ENCODE data around the gene GRSF1. TPM values are rescaled to one million over a fixed set of nuclear protein-coding genes. Genes with fewer than 3 reads are reported as not detected.
A peak's percentile ranks its signal among the peaks of the same experiment; 100 is the strongest.

Gene GRSF1
- total and polyA plus RNA-seq, 2 donors (not counting 1 experiment from before 2014, with no cell fraction given) = 23.7 to 43.2 TPM

- peak; percentile 56 for DNase-seq
- H4K20me1 ChIP-seq (ENCODE audit: control insufficient read depth, insufficient read depth, low read length, poor library complexity, severe bottlenecking) = no peaks in the 10 kb centered on the region
- H3K4me3 ChIP-seq (ENCODE audit: control extremely low read depth in 1 of 5, extremely low read depth in 1 of 5, insufficient read depth in 1 of 5, low read depth in 2 of 5, low read length in 4 of 5) = no peak overlapping the region
- Mint-ChIP-seq H3K4me1 (peaks cover 33% of the 10 kb centered on the region), H3K9me3 (ENCODE audit: insufficient read depth) (no peaks in the 10 kb centered on the region), H3K4me3 (peak overlapping the region; percentile 64), H3K27ac (peak overlapping the region; percentile 86), H3K27me3 (no peaks in the 10 kb centered on the region)
- 5% methylated on average over 9 of the region's 9 CpGs for WGBS (ENCODE audit: insufficient coverage)
- H3K27ac ChIP-seq (ENCODE audit: low read length in 2 of 2) = no peak overlapping the region
- peaks cover 11 to 26% of the 10 kb centered on the region in 2 donors for H3K4me1 ChIP-seq (ENCODE audit: control insufficient read depth in 2 of 2, insufficient read depth in 2 of 2, low read length in 2 of 2)
- intact Hi-C loops (cut with micrococcal nuclease) = no loop called here
- no peaks in the 10 kb centered on the region for H3K27me3 ChIP-seq (replicated peaks in 1 of 4; ENCODE audit: control extremely low read depth in 1 of 4, control insufficient read depth in 3 of 4, insufficient read depth in 4 of 4, low read length in 3 of 4)
- H3K9me3 ChIP-seq (ENCODE audit: control extremely low read depth in 1 of 3, control insufficient read depth in 2 of 3, insufficient read depth in 1 of 3, low read length in 2 of 3) = peaks cover 0 to 5% (median 0%) of the 10 kb centered on the region in 3 donors
- ChIA-PET POLR2A (interaction anchor here (0.6 to 1.1 kb wide), 3 partner anchors 89 to 238 kb away, joined by 3 to 5 read pairs (median 4); no protein-coding TSS in a partner anchor), CTCF (interaction anchor here (0.7 to 3.5 kb wide), 5 partner anchors 8 to 193 kb away, joined by 3 to 19 read pairs (median 4); partner anchors contain the start of gene MOB1B)
- no peak for TF ChIP-seq EZH2 (IDR thresholded peaks at IDR 0.05; ENCODE audit: borderline replicate concordance, insufficient read depth, low read depth, low read length, poor library complexity, severe bottlenecking)
- TF ChIP-seq CTCF (IDR thresholded peaks at IDR 0.05) = no peak
- H3K79me2 ChIP-seq (ENCODE audit: control insufficient read depth, insufficient read depth, low read length) = no peaks in the 10 kb centered on the region
- peak; percentile 20 for ATAC-seq (ENCODE audit: low read depth)
- no peak overlapping the region for H2AFZ ChIP-seq (ENCODE audit: insufficient read depth, low read depth, low read length, poor library complexity, severe bottlenecking)
- peak overlapping the region; percentile 47 for H3K4me2 ChIP-seq (replicated peaks; ENCODE audit: low read depth, low read length, poor library complexity, severe bottlenecking)
- no peaks in the 10 kb centered on the region for H3K36me3 ChIP-seq (replicated peaks in 1 of 2; ENCODE audit: control extremely low read depth in 1 of 2, control insufficient read depth in 1 of 2, extremely low read depth in 1 of 2, insufficient read depth in 2 of 2, low read length in 1 of 2)
- H3K9ac ChIP-seq (ENCODE audit: low read length) = no peak overlapping the region
Measured at GRCh38 chr4:70844180-70844579, 4.5 kb upstream of the GRSF1 start.

- WGBS (ENCODE audit: insufficient coverage) = 11% methylated on average over 3 of the region's 6 CpGs
- ChIA-PET CTCF (interaction anchor here (0.5 to 3.5 kb wide), 7 partner anchors 9 to 166 kb away, joined by 3 to 19 read pairs (median 3); partner anchors contain the start of gene MOB1B), POLR2A (interaction anchor here (0.5 to 1.5 kb wide), 5 partner anchors 59 to 138 kb away, joined by 3 to 4 read pairs (median 3); partner anchors contain the start of gene MOB1B)
- intact Hi-C loops (cut with micrococcal nuclease) = loop anchor here (1.0 kb wide), 1 partner anchor 150 kb away; the partner anchor contains the start of gene DCK
- DNase-seq (peak; percentile 31), ATAC-seq (ENCODE audit: low read depth) (peak; percentile 7)
- Mint-ChIP-seq H3K27ac (peak overlapping the region; percentile 88), H3K4me1 (peaks cover 41% of the 10 kb centered on the region), H3K4me3 (peak overlapping the region; percentile 71), H3K27me3 (no peaks in the 10 kb centered on the region), H3K9me3 (ENCODE audit: insufficient read depth) (no peaks in the 10 kb centered on the region)
- peaks cover 0 to 5% (median 0%) of the 10 kb centered on the region in 3 donors for H3K9me3 ChIP-seq (ENCODE audit: control extremely low read depth in 1 of 3, control insufficient read depth in 2 of 3, insufficient read depth in 1 of 3, low read length in 2 of 3)
- no peak overlapping the region for H3K4me3 ChIP-seq (ENCODE audit: control extremely low read depth in 1 of 5, extremely low read depth in 1 of 5, insufficient read depth in 1 of 5, low read depth in 2 of 5, low read length in 4 of 5)
- no peaks in the 10 kb centered on the region for H3K36me3 ChIP-seq (replicated peaks in 1 of 2; ENCODE audit: control extremely low read depth in 1 of 2, control insufficient read depth in 1 of 2, extremely low read depth in 1 of 2, insufficient read depth in 2 of 2, low read length in 1 of 2)
- H3K9ac ChIP-seq (ENCODE audit: low read length) = no peak overlapping the region
- TF ChIP-seq EZH2 (IDR thresholded peaks at IDR 0.05; ENCODE audit: borderline replicate concordance, insufficient read depth, low read depth, low read length, poor library complexity, severe bottlenecking) (no peak), CTCF (IDR thresholded peaks at IDR 0.05) (no peak)
- H3K4me1 ChIP-seq (ENCODE audit: control insufficient read depth in 2 of 2, insufficient read depth in 2 of 2, low read length in 2 of 2) = peaks cover 17 to 31% of the 10 kb centered on the region in 2 donors
- H3K79me2 ChIP-seq (ENCODE audit: control insufficient read depth, insufficient read depth, low read length) = peaks cover 11% of the 10 kb centered on the region
- H3K27ac ChIP-seq (ENCODE audit: low read length in 2 of 2) = peak overlapping the region in 1 of 2 donors; percentile 41
- no peak overlapping the region for H2AFZ ChIP-seq (ENCODE audit: insufficient read depth, low read depth, low read length, poor library complexity, severe bottlenecking)
- H3K4me2 ChIP-seq (replicated peaks; ENCODE audit: low read depth, low read length, poor library complexity, severe bottlenecking) = peak overlapping the region; percentile 8
- no peaks in the 10 kb centered on the region for H3K27me3 ChIP-seq (replicated peaks in 1 of 4; ENCODE audit: control extremely low read depth in 1 of 4, control insufficient read depth in 3 of 4, insufficient read depth in 4 of 4, low read length in 3 of 4)
- H4K20me1 ChIP-seq (ENCODE audit: control insufficient read depth, insufficient read depth, low read length, poor library complexity, severe bottlenecking) = peaks cover 11% of the 10 kb centered on the region
Measured at GRCh38 chr4:70842761-70843435, 3.2 kb upstream of the GRSF1 start.

Measured in B cell (primary cell).